K562 (cell line): ENCODE data around the gene FHIT. TPM values are rescaled to one million over a fixed set of nuclear protein-coding genes. Genes with fewer than 3 reads are reported as not detected.
"Not testable (repeated sequence)": the region's sequence is repeated elsewhere in the genome, so short reads cannot be mapped to it uniquely, and the experiment has no call there.

Experiments
- ATAC-seq: fragments of 200-7000 bp; cut with Tn5 transposase; 3 replicates; pipeline ENCODE4 v1.9.1; 2020; ENCODE audit warnings: moderate library complexity
- BruUV-seq: library from RNA; stranded (reverse); fragments of 400-500 nt; replicated peaks from 2 replicates; lab custom pipeline; 2021; lab: Mats Ljungman, UMichigan
- CTCF ChIA-PET: fragments of 300-600 bp; formaldehyde crosslinking; extraction: SDS; loops from one replicate; lab custom pipeline; 2021; ENCODE audit warnings: low intra/inter-chr PET ratio; lab: Yijun Ruan, JAX
- POLR2A ChIA-PET: fragments of 300-600, 350-650 bp; sonication (Branson Sonifier 250); formaldehyde crosslinking; extraction: SDS; loops from one replicate; lab custom pipeline; 2021; ENCODE audit warnings: antibody characterized with exemption, inconsistent platforms; lab: Yijun Ruan, JAX
- DNase-seq, 4 experiments: peaks; one replicate each; pipeline versions ENCODE4 v3.0.0 to v3.0.0-alpha.2; 2011 to 2018; ENCODE audit warnings: low spot score in 3 of 4, mixed read lengths in 3 of 4; ENCODE audit errors: extremely low read depth in 1 of 4
- FAIRE-seq: peaks from 2 replicates; lab custom pipeline; 2011; peaks lifted over from hg19 to GRCh38; lab: Jason Lieb, UNC
- H2AFZ ChIP-seq: 2 replicates; pipeline ENCODE4 v1.6.0; 2011; ENCODE audit warnings: low read depth, low read length, control low read depth, inconsistent platforms
- H3K27ac ChIP-seq: fragments of 200-600 bp; 3 replicates; pipeline ENCODE4 v1.8.0; 2011; ENCODE audit warnings: low read depth, mild to moderate bottlenecking, control low read depth, inconsistent platforms, low read length, moderate library complexity, mixed read lengths; ENCODE audit errors: extremely low read depth
- H3K27me3 ChIP-seq, 2 experiments: fragments of 300-600 bp in 1 of 2; 2 replicates in 1 of 2; 3 replicates in 1 of 2; pipeline versions ENCODE4 v1.6.0 to v1.8.0; 2011; ENCODE audit warnings: inconsistent platforms in 2 of 2, low read length in 2 of 2, mild to moderate bottlenecking in 1 of 2, mixed read lengths in 1 of 2, moderate library complexity in 1 of 2; ENCODE audit not compliant: control insufficient read depth in 2 of 2, insufficient read depth in 2 of 2
- H3K36me3 ChIP-seq: fragments of 300-600 bp; 3 replicates; pipeline ENCODE4 v1.8.0; 2011; ENCODE audit warnings: mild to moderate bottlenecking, low read length, inconsistent platforms; ENCODE audit not compliant: control insufficient read depth, insufficient read depth
- H3K4me1 ChIP-seq, 2 experiments: fragments of 200-600 bp in 1 of 2; replicated peaks in 1 of 2; 2 replicates in 1 of 2; 3 replicates in 1 of 2; pipeline versions ENCODE4 v1.5.1 to v1.8.0; 2011; ENCODE audit warnings: inconsistent platforms in 2 of 2, low read length in 2 of 2, mild to moderate bottlenecking in 1 of 2, mixed read lengths in 1 of 2, moderate library complexity in 1 of 2; ENCODE audit not compliant: control insufficient read depth in 2 of 2, insufficient read depth in 2 of 2
- H3K4me2 ChIP-seq: 2 replicates; pipeline ENCODE4 v1.6.1; 2011; ENCODE audit warnings: low read length, control low read depth, inconsistent platforms, mixed read lengths; ENCODE audit not compliant: insufficient read depth
- H3K4me3 ChIP-seq: fragments of 200-600 bp; sonication (generic), shearing (Covaris generic); 2 replicates; pipeline ENCODE4 v1.5.1; 2016; ENCODE audit warnings: control low read depth, inconsistent platforms
- H3K79me2 ChIP-seq: fragments of 200-600 bp; 3 replicates; pipeline ENCODE4 v1.8.0; 2011; ENCODE audit warnings: low read length, inconsistent platforms; ENCODE audit not compliant: control insufficient read depth, insufficient read depth
- H3K9ac ChIP-seq, 2 experiments: 2 replicates each; pipeline versions ENCODE4 v1.6.0 to v1.6.1; 2011; ENCODE audit warnings: low read depth in 2 of 2, low read length in 2 of 2, control low read depth in 1 of 2, inconsistent platforms in 1 of 2, mild to moderate bottlenecking in 1 of 2, mixed read lengths in 1 of 2; ENCODE audit not compliant: insufficient read depth in 1 of 2
- H3K9me1 ChIP-seq: one replicate; pipeline ENCODE4 v1.6.0; 2011; ENCODE audit warnings: inconsistent platforms, mild to moderate bottlenecking, low read length, moderate library complexity; ENCODE audit not compliant: control insufficient read depth, insufficient read depth
- H3K9me3 ChIP-seq: replicated peaks from 2 replicates; pipeline ENCODE4 v1.5.1; 2011; ENCODE audit warnings: low read depth, low read length, inconsistent platforms; ENCODE audit not compliant: control insufficient read depth, insufficient read depth
- H4K20me1 ChIP-seq: replicated peaks from 2 replicates; pipeline ENCODE4 v1.6.1; 2011; ENCODE audit warnings: low read length, inconsistent platforms, mixed read lengths; ENCODE audit not compliant: control insufficient read depth, insufficient read depth
- HLTF ChIP-seq: fragments of 450-650 bp; IDR thresholded peaks from 2 replicates; pipeline ENCODE4 v1.6.1; 2016
- HNRNPLL ChIP-seq: fragments of 200-400 bp; formaldehyde crosslinking; IDR thresholded peaks from 2 replicates; pipeline ENCODE4 v1.6.1; 2017; ENCODE audit warnings: low read length, low read depth, mild to moderate bottlenecking; ENCODE audit not compliant: poor library complexity, severe bottlenecking
- SP1 ChIP-seq: sonication (generic); formaldehyde crosslinking; IDR thresholded peaks from 2 replicates; pipeline ENCODE4 v1.8.1; 2022; ENCODE audit warnings: mild to moderate bottlenecking, missing genetic modification reagents
- TEAD2 ChIP-seq: fragments of 450-650 bp; IDR thresholded peaks from 2 replicates; pipeline ENCODE4 v1.6.1; 2016; ENCODE audit warnings: missing genetic modification characterization, control low read depth, missing compliant biosample characterization
- TOE1 ChIP-seq, 2 experiments: fragments of 450-650 bp in 1 of 2; sonication (generic) in 1 of 2; formaldehyde crosslinking in 1 of 2; IDR thresholded peaks; 2 replicates each; pipeline versions ENCODE4 v1.7.1 to v1.8.0; 2016 to 2022; ENCODE audit warnings: borderline replicate concordance in 2 of 2, mild to moderate bottlenecking in 2 of 2, antibody characterized with exemption in 1 of 2, inconsistent platforms in 1 of 2, low read depth in 1 of 2, missing genetic modification reagents in 1 of 2, moderate library complexity in 1 of 2
- ZNF175 ChIP-seq: fragments of 200-800 bp; sonication (Bioruptor generic); IDR thresholded peaks from 2 replicates; pipeline ENCODE4 v1.6.1; 2016; ENCODE audit warnings: low read depth, mild to moderate bottlenecking, missing genetic modification characterization, missing compliant biosample characterization
- ZNF24 ChIP-seq: fragments of 450-650 bp; IDR thresholded peaks from 2 replicates; pipeline ENCODE4 v1.6.1; 2016
- WGBS: fragments of 100-300 bp; shearing (Covaris generic); methylation state at CpG from one replicate; pipeline ENCODE4 v1.1.6; 2016; ENCODE audit warnings: low coverage, mixed read lengths; ENCODE audit not compliant: insufficient coverage; ENCODE audit errors: missing lambda C conversion rate; 5-methylcytosine and 5-hydroxymethylcytosine counted together
- in situ Hi-C: fragments of 300-500 bp; cut with MboI; formaldehyde crosslinking; loops from 4 replicates; pipeline ENCODE4 v1.15.0; 2018; ENCODE audit warnings: inconsistent platforms, mixed read lengths
- intact Hi-C: fragments of 100-400 bp; cut with micrococcal nuclease; formaldehyde crosslinking; loops from 2 replicates; pipeline ENCODE4 v1.14.2; 2022
- polyA plus RNA-seq, 8 experiments: library from polyadenylated mRNA; depleted of rRNA in 4 of 8; stranded (reverse) in 5 of 8; unstranded in 3 of 8; fragments of >200 nt; fragmentation: Nextera tagmentation in 2 of 8; fragmentation: Illumina TruSeq in 1 of 8; extraction: Ambion mirVana in 2 of 8; extraction: Trizol in 1 of 8; gene quantifications; 2 replicates each; pipeline versions ENCODE4 v1.2.1 to v1.2.3, GENCODE V29; 2011 to 2014; ENCODE audit warnings: inconsistent platforms in 1 of 8, missing spikeins in 1 of 8
- total RNA-seq, 7 experiments: library from RNA; depleted of rRNA in 6 of 7; stranded (reverse); fragments of >200 nt in 6 of 7; fragmentation: Illumina TruSeq in 2 of 7; extraction: Trizol in 2 of 7; gene quantifications; 2 replicates each; pipeline versions ENCODE4 v1.2.1 to v1.2.3, GENCODE V29; 2011 to 2021; ENCODE audit warnings: low replicate concordance in 1 of 7
- TF ChIP-seq, protein P1 (sequence below), 2 experiments: fragments of 250-450 bp in 1 of 2; fragments of 450-650 bp in 1 of 2; sonication (Bioruptor Pico) in 1 of 2; IDR thresholded peaks; 2 replicates each; pipeline versions ENCODE4 v1.6.1 to v1.8.0; 2016 to 2021; ENCODE audit warnings: mild to moderate bottlenecking in 2 of 2, moderate library complexity in 2 of 2, missing compliant biosample characterization in 1 of 2, missing genetic modification characterization in 1 of 2
- TF ChIP-seq, protein P2 (sequence below): fragments of 250-450 bp; sonication (Bioruptor Pico); IDR thresholded peaks from 2 replicates; pipeline ENCODE4 v1.4.0; 2020; ENCODE audit warnings: borderline replicate concordance

The FHIT gene
- total and polyA plus RNA-seq, 9 of the 15 experiments (the other 6 are each of a cell fraction or from before 2014, with no cell fraction given) = 1.7 to 9.1 (median 4.3) TPM

DNA sequence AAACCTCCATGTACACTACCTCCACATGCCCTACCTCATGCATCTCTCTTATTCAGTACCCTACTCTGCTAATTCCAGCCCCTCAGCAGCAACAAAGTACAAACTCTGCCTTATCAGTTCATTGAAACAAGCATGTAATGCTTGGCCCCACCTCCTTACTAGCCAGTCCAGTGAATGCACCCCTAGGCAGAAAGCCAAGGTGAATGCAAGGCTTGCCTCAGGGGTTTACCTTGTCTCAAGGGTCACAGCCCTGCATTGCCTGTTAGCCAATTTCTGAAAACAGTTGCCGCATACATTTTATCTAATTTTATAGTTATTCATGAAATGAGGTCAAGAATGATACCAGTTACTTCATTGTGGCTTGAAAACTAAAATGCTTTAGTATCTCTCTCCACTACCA lies 576.4 kb downstream of the FHIT start (continued):
- TF ChIP-seq, protein P1, sequence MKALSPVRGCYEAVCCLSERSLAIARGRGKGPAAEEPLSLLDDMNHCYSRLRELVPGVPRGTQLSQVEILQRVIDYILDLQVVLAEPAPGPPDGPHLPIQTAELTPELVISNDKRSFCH (CRISPR knock-in tag; IDR thresholded peaks at IDR 0.05) = no peak
- TF ChIP-seq, protein P1 (tag; IDR thresholded peaks at IDR 0.05) = no peak

DNA sequence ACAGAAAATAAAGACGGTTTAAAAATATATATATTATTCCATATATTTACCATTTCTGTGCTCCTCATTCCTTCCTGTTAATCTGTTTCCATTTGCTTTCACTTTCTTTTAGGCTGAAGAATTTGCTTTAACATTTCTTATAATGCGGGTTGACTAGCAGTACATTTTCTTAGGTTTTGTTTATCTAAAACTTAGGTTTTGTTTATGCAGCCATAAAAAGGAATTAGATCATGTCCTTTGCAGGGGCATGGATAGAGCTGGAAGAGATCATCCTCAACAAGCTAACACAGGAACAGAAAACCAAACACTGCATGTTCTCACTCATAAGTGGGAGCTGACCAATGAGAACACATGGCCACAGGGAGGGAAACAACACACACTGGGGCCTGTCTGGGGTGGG lies 578.1 kb downstream of the FHIT start:
- Histone ChIP-seq H3K27me3 (no peaks in the 10 kb centered on the region), H3K4me3 (no peak overlapping the region), H3K4me2 (no peak overlapping the region), H4K20me1 (no peaks in the 10 kb centered on the region), H3K79me2 (no peaks in the 10 kb centered on the region), H3K36me3 (no peaks in the 10 kb centered on the region), H3K4me1 (no peaks in the 10 kb centered on the region), H3K9me3 (no peaks in the 10 kb centered on the region), H3K27ac (no peak overlapping the region), H2AFZ (no peak overlapping the region), H3K9ac (no peak overlapping the region), H3K9me1 (no peaks in the 10 kb centered on the region)
- ATAC-seq (no peak), FAIRE-seq (no peak), DNase-seq (no peak)
- CTCF ChIA-PET = no interaction called here
- in situ Hi-C loops = no loop called here
- POLR2A ChIA-PET = no interaction called here
- TF ChIP-seq TEAD2 (tag) (no peak), TOE1 (IDR thresholded peaks at IDR 0.05; ENCODE audit: borderline replicate concordance) (no peak), TOE1 (CRISPR knock-in tag; IDR thresholded peaks at IDR 0.05; ENCODE audit: borderline replicate concordance, low read depth) (no peak), HNRNPLL (no peak), ZNF175 (no peak), ZNF24 (no peak), HLTF (no peak), SP1 (CRISPR knock-in tag) (no peak)
- TF ChIP-seq, protein P2, sequence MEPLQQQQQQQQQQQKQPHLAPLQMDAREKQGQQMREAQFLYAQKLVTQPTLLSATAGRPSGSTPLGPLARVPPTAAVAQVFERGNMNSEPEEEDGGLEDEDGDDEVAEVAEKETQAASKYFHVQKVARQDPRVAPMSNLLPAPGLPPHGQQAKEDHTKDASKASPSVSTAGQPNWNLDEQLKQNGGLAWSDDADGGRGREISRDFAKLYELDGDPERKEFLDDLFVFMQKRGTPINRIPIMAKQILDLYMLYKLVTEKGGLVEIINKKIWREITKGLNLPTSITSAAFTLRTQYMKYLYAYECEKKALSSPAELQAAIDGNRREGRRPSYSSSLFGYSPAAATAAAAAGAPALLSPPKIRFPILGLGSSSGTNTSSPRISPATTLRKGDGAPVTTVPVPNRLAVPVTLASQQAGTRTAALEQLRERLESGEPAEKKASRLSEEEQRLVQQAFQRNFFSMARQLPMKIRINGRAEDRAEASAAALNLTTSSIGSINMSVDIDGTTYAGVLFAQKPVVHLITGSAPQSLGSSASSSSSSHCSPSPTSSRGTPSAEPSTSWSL (CRISPR knock-in tag) = no peak
- intact Hi-C loops = no loop called here
- BruUV-seq = no TSS peak
- whole genome bisulfite sequencing = 0% methylated on average over 1 of the region's 2 CpGs

DNA sequence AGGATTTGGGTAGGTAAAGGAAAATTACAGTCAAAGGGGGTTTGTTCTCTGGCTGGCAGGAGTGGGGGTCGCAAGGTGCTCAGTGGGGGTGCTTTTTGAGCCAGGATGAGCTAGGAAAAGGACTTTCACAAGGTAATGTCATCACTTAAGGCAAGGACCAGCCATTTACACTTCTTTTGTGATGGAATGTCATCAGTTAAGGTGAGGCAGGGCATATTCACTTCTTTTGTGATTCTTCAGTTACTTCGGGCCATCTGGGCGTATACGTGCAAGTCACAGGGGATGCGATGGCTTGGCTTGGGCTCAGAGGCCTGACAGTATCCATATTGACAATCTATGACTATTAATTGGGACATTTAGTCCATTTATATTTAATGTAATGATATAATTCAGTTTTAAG lies 578.9 kb downstream of the FHIT start:
- H3K27me3 ChIP-seq, BruUV-seq, DNase-seq, ATAC-seq, H3K9me1 ChIP-seq, intact Hi-C loops, H3K4me2 ChIP-seq, H3K79me2 ChIP-seq, H3K27ac ChIP-seq, H3K4me1 ChIP-seq, H3K9ac ChIP-seq, H3K4me3 ChIP-seq, in situ Hi-C loops, H3K9me3 ChIP-seq, CTCF ChIA-PET, H3K36me3 ChIP-seq, FAIRE-seq, POLR2A ChIA-PET, H2AFZ ChIP-seq, H4K20me1 ChIP-seq: not testable (repeated sequence)
- WGBS = no CpG with 5 or more reads among the region's 5 CpGs
